K562 treated with DMSO at 1 percent for 4 hours (cell line): Measurements from ENCODE around the gene POGLUT3. TPM values are rescaled to one million over a fixed set of nuclear protein-coding genes. Genes with fewer than 3 reads are reported as not detected.

Experiments used
- total RNA-seq: library from RNA; unstranded; fragments of 300-600 nt; gene quantifications from 2 replicates; pipeline ENCODE4 v1.2.3, GENCODE V29; 2022; ENCODE audit not compliant: insufficient read depth

The POGLUT3 gene, protein sequence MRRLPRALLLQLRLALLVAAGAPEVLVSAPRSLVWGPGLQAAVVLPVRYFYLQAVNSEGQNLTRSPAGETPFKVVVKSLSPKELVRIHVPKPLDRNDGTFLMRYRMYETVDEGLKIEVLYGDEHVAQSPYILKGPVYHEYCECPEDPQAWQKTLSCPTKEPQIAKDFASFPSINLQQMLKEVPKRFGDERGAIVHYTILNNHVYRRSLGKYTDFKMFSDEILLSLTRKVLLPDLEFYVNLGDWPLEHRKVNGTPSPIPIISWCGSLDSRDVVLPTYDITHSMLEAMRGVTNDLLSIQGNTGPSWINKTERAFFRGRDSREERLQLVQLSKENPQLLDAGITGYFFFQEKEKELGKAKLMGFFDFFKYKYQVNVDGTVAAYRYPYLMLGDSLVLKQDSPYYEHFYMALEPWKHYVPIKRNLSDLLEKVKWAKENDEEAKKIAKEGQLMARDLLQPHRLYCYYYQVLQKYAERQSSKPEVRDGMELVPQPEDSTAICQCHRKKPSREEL
- total RNA-seq: 9.4 and 12.0 TPM in 2 replicates

DNA sequence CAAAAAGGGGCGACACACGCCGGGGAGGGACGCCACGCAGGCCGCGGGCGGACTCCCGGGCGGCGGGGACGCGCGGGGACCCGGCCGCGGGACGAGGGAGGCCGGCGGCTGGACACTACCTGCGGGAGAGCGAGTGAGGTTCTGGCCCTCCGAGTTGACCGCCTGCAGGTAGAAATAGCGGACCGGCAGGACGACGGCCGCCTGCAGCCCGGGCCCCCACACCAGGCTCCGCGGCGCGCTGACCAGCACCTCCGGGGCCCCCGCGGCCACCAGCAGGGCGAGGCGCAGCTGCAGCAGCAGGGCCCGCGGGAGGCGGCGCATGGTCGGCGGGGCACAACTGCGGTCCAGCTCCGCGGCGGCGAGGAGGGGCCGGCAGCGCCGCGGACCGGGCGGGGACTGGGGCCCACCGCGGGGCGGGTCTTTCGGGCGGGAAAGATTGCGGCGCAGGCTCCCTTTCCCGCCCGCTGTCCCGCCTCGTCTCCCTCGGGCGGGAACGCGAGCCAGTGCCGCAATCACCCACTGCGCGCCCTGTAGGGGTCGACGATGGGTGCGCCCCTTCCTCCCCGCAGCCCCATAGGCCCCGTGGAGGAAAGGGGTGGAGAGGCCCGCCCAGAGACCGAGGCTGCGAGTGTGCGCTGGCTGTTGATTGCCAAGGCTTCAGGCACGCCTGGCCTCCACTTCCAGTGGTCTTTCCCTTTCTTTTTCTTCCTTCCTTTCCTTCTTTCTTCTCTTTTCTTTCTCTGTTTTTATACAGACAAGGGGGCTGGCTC lies at the start of gene POGLUT3:
TSS of gene POGLUT3 (minus strand) at position 339 of the 770 bp plus-strand sequence. CDS start at position 321, 18 bp downstream.

DNA sequence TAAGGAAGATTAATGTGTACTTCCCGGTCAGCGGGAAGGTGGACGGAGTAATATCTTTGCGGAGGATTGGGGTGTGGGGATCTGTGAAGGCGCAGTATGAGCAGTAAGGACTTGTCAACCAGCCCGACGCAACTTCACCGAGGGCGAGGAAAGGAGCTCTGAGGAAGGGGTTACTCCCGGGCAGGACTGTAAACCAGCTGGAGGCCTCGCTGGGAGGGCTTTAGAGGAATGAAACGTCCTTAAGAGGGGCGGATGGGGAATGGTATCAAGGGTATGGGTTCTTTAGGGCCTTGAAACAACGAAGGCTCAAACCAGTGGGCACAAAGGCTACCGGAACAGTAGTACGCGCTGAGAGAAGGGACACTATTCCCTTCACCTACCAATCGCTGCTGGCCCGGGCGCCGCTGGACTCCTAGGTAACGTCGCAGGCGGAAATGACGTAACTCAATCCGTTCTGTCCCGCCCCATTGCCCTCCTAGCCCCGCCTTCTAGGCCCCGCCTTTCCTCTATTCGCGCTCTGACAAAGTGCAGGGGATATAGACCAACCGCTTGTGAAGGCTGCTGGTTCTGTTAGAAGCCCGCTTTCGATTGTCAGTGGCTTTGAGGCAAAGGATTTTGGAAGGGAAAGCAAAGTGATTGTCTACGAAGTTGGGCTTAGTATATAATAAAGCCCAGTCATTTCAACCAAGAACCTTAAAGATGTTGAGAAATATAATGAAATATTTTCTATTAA lies 30.9 kb downstream of the POGLUT3 start, which contains the start of gene C11orf65:
TSS of gene C11orf65 (minus strand) at position 439 of the 733 bp plus-strand sequence. CDS start 5,970 bp downstream, outside the sequence.

Other genes with a start within 250 kb of the POGLUT3 start
- not detected in 2 replicates for gene C11orf65, start 30.9 kb downstream of the POGLUT3 start, total RNA-seq
- gene EXPH5, start 95.4 kb upstream of the POGLUT3 start, total RNA-seq: 1.0 TPM in 2 replicates
- gene DDX10, start 166.7 kb upstream of the POGLUT3 start, total RNA-seq: 21.4 and 27.3 TPM in 2 replicates